ENCODE measurements around the gene NKAIN2. TPM values are rescaled to one million over a fixed set of nuclear protein-coding genes. Genes with fewer than 3 reads are reported as not detected.

NKAIN2 gene
- total and polyA plus RNA-seq, 2 donors (not counting 3 experiments of a cell fraction or from before 2014, with no cell fraction given) = 0.03 TPM; not detected in 1

DNA sequence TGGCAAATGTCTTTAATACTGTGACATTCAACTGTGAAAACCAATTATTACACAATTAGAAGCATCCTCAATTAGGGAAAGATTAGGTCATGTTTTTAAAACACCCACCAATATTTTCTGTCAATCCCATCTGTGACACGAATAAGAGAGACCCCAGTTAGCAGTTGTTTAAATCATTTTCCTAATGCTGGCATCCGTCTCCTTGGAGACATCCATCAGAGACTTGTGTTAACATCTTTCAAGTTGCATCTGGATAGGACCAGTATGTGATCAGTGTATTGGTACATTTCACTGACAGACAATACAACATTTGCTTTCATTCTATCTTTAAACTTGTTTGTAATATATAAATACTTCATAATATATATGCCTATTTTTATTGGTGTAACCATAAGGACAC lies 737.9 kb downstream of the NKAIN2 start:
- BruUV-seq (replicated peaks) = no TSS peak

GRCh38 chr6:124546601-124547000 lies 742.9 kb downstream of the NKAIN2 start:
- no peak overlapping the region for H3K4me3 ChIP-seq (replicated peaks in 1 of 3; ENCODE audit: insufficient read depth in 1 of 3, low read depth in 1 of 3, low read length in 3 of 3)
- CTCF ChIA-PET = no interaction called here
- H3K4me1 ChIP-seq (ENCODE audit: control insufficient read depth, extremely low read depth, insufficient read depth, low read length) = no peaks in the 10 kb centered on the region
- H3K9me1 ChIP-seq (replicated peaks; ENCODE audit: control insufficient read depth, extremely low read depth, insufficient read depth, low read length) = no peaks in the 10 kb centered on the region
- no peaks in the 10 kb centered on the region for H3K79me2 ChIP-seq (ENCODE audit: control insufficient read depth, insufficient read depth, low read length)
- FAIRE-seq (no peak), DNase-seq (ENCODE audit: low read depth, low spot score) (no peak)
- H3K9ac ChIP-seq (replicated peaks; ENCODE audit: extremely low read depth, insufficient read depth, low read length) = no peak overlapping the region
- POLR2A ChIA-PET = no interaction called here
- TF ChIP-seq FOS (IDR thresholded peaks at IDR 0.05; ENCODE audit: borderline replicate concordance, insufficient read depth, low read length) (no peak), MYC (IDR thresholded peaks at IDR 0.05; ENCODE audit: low read depth, low read length) (no peak), JUN (IDR thresholded peaks at IDR 0.05; ENCODE audit: borderline replicate concordance, insufficient read depth, insufficient read length, low read depth) (no peak), MAX (IDR thresholded peaks at IDR 0.05; ENCODE audit: insufficient read depth, insufficient read length) (no peak), EZH2 (IDR thresholded peaks at IDR 0.05; ENCODE audit: borderline replicate concordance, low read depth, low read length, severe bottlenecking) (no peak), GATA2 (IDR thresholded peaks at IDR 0.05; ENCODE audit: insufficient read depth, insufficient read length, low read depth, low read length) (no peak), POLR2AphosphoS5 (IDR thresholded peaks at IDR 0.05; ENCODE audit: insufficient read depth, low read depth, low read length) (no peak), POLR2A (IDR thresholded peaks at IDR 0.05; ENCODE audit: low read depth, low read length) (no peak)
- TF ChIP-seq, protein P1, sequence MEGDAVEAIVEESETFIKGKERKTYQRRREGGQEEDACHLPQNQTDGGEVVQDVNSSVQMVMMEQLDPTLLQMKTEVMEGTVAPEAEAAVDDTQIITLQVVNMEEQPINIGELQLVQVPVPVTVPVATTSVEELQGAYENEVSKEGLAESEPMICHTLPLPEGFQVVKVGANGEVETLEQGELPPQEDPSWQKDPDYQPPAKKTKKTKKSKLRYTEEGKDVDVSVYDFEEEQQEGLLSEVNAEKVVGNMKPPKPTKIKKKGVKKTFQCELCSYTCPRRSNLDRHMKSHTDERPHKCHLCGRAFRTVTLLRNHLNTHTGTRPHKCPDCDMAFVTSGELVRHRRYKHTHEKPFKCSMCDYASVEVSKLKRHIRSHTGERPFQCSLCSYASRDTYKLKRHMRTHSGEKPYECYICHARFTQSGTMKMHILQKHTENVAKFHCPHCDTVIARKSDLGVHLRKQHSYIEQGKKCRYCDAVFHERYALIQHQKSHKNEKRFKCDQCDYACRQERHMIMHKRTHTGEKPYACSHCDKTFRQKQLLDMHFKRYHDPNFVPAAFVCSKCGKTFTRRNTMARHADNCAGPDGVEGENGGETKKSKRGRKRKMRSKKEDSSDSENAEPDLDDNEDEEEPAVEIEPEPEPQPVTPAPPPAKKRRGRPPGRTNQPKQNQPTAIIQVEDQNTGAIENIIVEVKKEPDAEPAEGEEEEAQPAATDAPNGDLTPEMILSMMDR (IDR thresholded peaks at IDR 0.05; ENCODE audit: extremely low read depth in 1 of 2, insufficient read depth in 1 of 2, low read depth in 1 of 2, low read length in 2 of 2) = no peak
- intact Hi-C loops (cut with micrococcal nuclease) (no loop called here), dilution Hi-C loops (cut with MboI; ENCODE audit: extremely low pct_ligation_motif_present, low sequenced_read_pairs) (no loop called here)
- H2AFZ ChIP-seq (ENCODE audit: low read depth, low read length) = no peak overlapping the region
- H3K4me2 ChIP-seq (ENCODE audit: insufficient read depth, low read length) = no peak overlapping the region
- H4K20me1 ChIP-seq (replicated peaks; ENCODE audit: control insufficient read depth, extremely low read depth, insufficient read depth, low read length) = no peaks in the 10 kb centered on the region
- H3K27ac ChIP-seq (ENCODE audit: insufficient read depth, low read depth, low read length) = no peak overlapping the region
- no peaks in the 10 kb centered on the region for H3K36me3 ChIP-seq (ENCODE audit: control insufficient read depth in 2 of 2, extremely low read depth in 1 of 2, insufficient read depth in 2 of 2, low read length in 2 of 2)
- no peaks in the 10 kb centered on the region for H3K27me3 ChIP-seq (ENCODE audit: control insufficient read depth in 2 of 2, insufficient read depth in 2 of 2, low read length in 2 of 2)
- no peaks in the 10 kb centered on the region for H3K9me3 ChIP-seq (replicated peaks; ENCODE audit: control insufficient read depth, insufficient read depth, low read length)
- BruUV-seq (replicated peaks) = no TSS peak

More for the DNA sequence above, 737.9 kb downstream of the NKAIN2 start:
- Histone ChIP-seq H3K4me1 (ENCODE audit: control insufficient read depth, extremely low read depth, insufficient read depth, low read length) (no peaks in the 10 kb centered on the region), H3K27ac (ENCODE audit: insufficient read depth, low read depth, low read length) (no peak overlapping the region), H2AFZ (ENCODE audit: low read depth, low read length) (no peak overlapping the region), H3K4me3 (replicated peaks in 1 of 3; ENCODE audit: insufficient read depth in 1 of 3, low read depth in 1 of 3, low read length in 3 of 3) (no peak overlapping the region), H3K79me2 (ENCODE audit: control insufficient read depth, insufficient read depth, low read length) (no peaks in the 10 kb centered on the region), H3K9ac (replicated peaks; ENCODE audit: extremely low read depth, insufficient read depth, low read length) (no peak overlapping the region), H4K20me1 (replicated peaks; ENCODE audit: control insufficient read depth, extremely low read depth, insufficient read depth, low read length) (no peaks in the 10 kb centered on the region), H3K4me2 (ENCODE audit: insufficient read depth, low read length) (no peak overlapping the region), H3K36me3 (ENCODE audit: control insufficient read depth in 2 of 2, extremely low read depth in 1 of 2, insufficient read depth in 2 of 2, low read length in 2 of 2) (no peaks in the 10 kb centered on the region), H3K9me3 (replicated peaks; ENCODE audit: control insufficient read depth, insufficient read depth, low read length) (no peaks in the 10 kb centered on the region), H3K9me1 (replicated peaks; ENCODE audit: control insufficient read depth, extremely low read depth, insufficient read depth, low read length) (no peaks in the 10 kb centered on the region), H3K27me3 (ENCODE audit: control insufficient read depth in 2 of 2, insufficient read depth in 2 of 2, low read length in 2 of 2) (no peaks in the 10 kb centered on the region)
- CTCF ChIA-PET = no interaction called here
- intact Hi-C loops (cut with micrococcal nuclease) = no loop called here
- DNase-seq (ENCODE audit: low read depth, low spot score) (no peak), FAIRE-seq (no peak)
- dilution Hi-C loops (cut with MboI; ENCODE audit: extremely low pct_ligation_motif_present, low sequenced_read_pairs) = no loop called here
- POLR2A ChIA-PET = no interaction called here
- no peak for TF ChIP-seq JUN (IDR thresholded peaks at IDR 0.05; ENCODE audit: borderline replicate concordance, insufficient read depth, insufficient read length, low read depth)
- no peak for TF ChIP-seq MYC (IDR thresholded peaks at IDR 0.05; ENCODE audit: low read depth, low read length)
